Measurements from ENCODE around the gene SLC6A18.

The SLC6A18 gene

GRCh38 chr5:1239505-1240251 is 14.5 kb downstream of the SLC6A18 start:
- DNase-seq, result no peak

GRCh38 chr5:1240496-1241260 is 15.5 kb downstream of the SLC6A18 start:
- DNase-seq, result no peak

- DNase-seq, result no peak
Observed at GRCh38 chr5:1241509-1242080, 16.4 kb downstream of the SLC6A18 start.

- no peak for DNase-seq
Observed at GRCh38 chr5:1242733-1243486, 17.7 kb downstream of the SLC6A18 start.

GRCh38 chr5:1243487-1244130 is 18.4 kb downstream of the SLC6A18 start:
- no peak for DNase-seq

GRCh38 chr5:1244255-1244654 is 19.1 kb downstream of the SLC6A18 start:
- no peak for DNase-seq

GRCh38 chr5:1244976-1245375 is 19.8 kb downstream of the SLC6A18 start:
- no peak for DNase-seq

GRCh38 chr5:1245905-1246576 is 20.9 kb downstream of the SLC6A18 start:
- DNase-seq, result no peak

- DNase-seq, result peak; percentile 22
Observed at GRCh38 chr5:1246711-1247431, 21.7 kb downstream of the SLC6A18 start.

- no peak for DNase-seq
Observed at GRCh38 chr5:1247811-1248210, 22.6 kb downstream of the SLC6A18 start.

GRCh38 chr5:1249366-1250280 is 24.4 kb downstream of the SLC6A18 start:
- no peak for DNase-seq

- no peak for DNase-seq
Observed at GRCh38 chr5:1251678-1252580, 26.7 kb downstream of the SLC6A18 start.

- DNase-seq, result no peak
Observed at GRCh38 chr5:1252681-1253080, 27.5 kb downstream of the SLC6A18 start.

- DNase-seq, result no peak
Observed at GRCh38 chr5:1253456-1254105, 28.4 kb downstream of the SLC6A18 start.

GRCh38 chr5:1254196-1254595 is 29.0 kb downstream of the SLC6A18 start:
- DNase-seq, result no peak

- peak; percentile 69 for DNase-seq
Observed at GRCh38 chr5:1255081-1255561, 29.9 kb downstream of the SLC6A18 start.

GRCh38 chr5:1256776-1257175 is 31.6 kb downstream of the SLC6A18 start:
- DNase-seq, result no peak

GRCh38 chr5:1257363-1257762 is 32.2 kb downstream of the SLC6A18 start:
- no peak for DNase-seq
